ENCODE results near the gene GALT.

The GALT gene

GRCh38 chr9:34652602-34653000 lies 6.1 kb downstream of the GALT start:
- DNase-seq, result no peak

- DNase-seq, result no peak
Measured at GRCh38 chr9:34653151-34654072, 6.9 kb downstream of the GALT start.

GRCh38 chr9:34654323-34655051 lies 8.0 kb downstream of the GALT start:
- DNase-seq, result no peak

- DNase-seq, result no peak
Measured at GRCh38 chr9:34655394-34655793, 8.9 kb downstream of the GALT start.

- no peak for DNase-seq
Measured at GRCh38 chr9:34656992-34657391, 10.5 kb downstream of the GALT start.

GRCh38 chr9:34658461-34658860 lies 12.0 kb downstream of the GALT start:
- no peak for DNase-seq

GRCh38 chr9:34659592-34660253 lies 13.2 kb downstream of the GALT start:
- DNase-seq, result no peak

- DNase-seq, result no peak
Measured at GRCh38 chr9:34662526-34663302, 16.2 kb downstream of the GALT start, which contains the start of gene CCL27. TSS of gene CCL27 (minus strand) at chr9:34662657. CDS start at chr9:34662633, 24 bp downstream.

GRCh38 chr9:34663303-34663605 lies 16.8 kb downstream of the GALT start:
- DNase-seq, result no peak

- peak; percentile 80 for DNase-seq
Measured at GRCh38 chr9:34664281-34665066, 18.0 kb downstream of the GALT start.

GRCh38 chr9:34665067-34665380 lies 18.5 kb downstream of the GALT start:
- DNase-seq, result no peak

GRCh38 chr9:34665381-34666250 lies 19.1 kb downstream of the GALT start:
- peak; percentile 92 for DNase-seq

GRCh38 chr9:34669809-34670562 lies 23.5 kb downstream of the GALT start:
- no peak for DNase-seq

GRCh38 chr9:34671307-34671706 lies 24.8 kb downstream of the GALT start:
- no peak for DNase-seq

- no peak for DNase-seq
Measured at GRCh38 chr9:34674440-34674839, 28.0 kb downstream of the GALT start.

- DNase-seq, result peak; percentile 83
Measured at GRCh38 chr9:34675048-34675714, 28.7 kb downstream of the GALT start.

GRCh38 chr9:34675869-34676268 lies 29.4 kb downstream of the GALT start:
- no peak for DNase-seq

- DNase-seq, result no peak
Measured at GRCh38 chr9:34684145-34684544, 37.7 kb downstream of the GALT start.

GRCh38 chr9:34684816-34685215 lies 38.3 kb downstream of the GALT start:
- no peak for DNase-seq

- DNase-seq, result no peak
Measured at GRCh38 chr9:34685591-34685990, 39.1 kb downstream of the GALT start.
